ENCODE results near the gene ARAP1.
A peak's percentile ranks its signal among the peaks of the same experiment; 100 is the strongest.

ARAP1 gene

GRCh38 chr11:72648384-72649136 is 103.6 kb downstream of the ARAP1 start:
- Histone ChIP-seq H3K4me3 (ENCODE audit: low read length) (no peak overlapping the region), H3K27me3 (ENCODE audit: control insufficient read depth, insufficient read depth, low read length) (no peaks in the 10 kb centered on the region), H3K9me3 (ENCODE audit: control insufficient read depth, insufficient read depth, low read length) (no peaks in the 10 kb centered on the region), H3K36me3 (ENCODE audit: control insufficient read depth, insufficient read depth, low read length) (no peaks in the 10 kb centered on the region), H3K27ac (ENCODE audit: low read length) (no peak overlapping the region), H3K4me1 (ENCODE audit: control insufficient read depth, insufficient read depth, low read length) (no peaks in the 10 kb centered on the region)
- DNase-seq (ENCODE audit: low read depth, low spot score), result no peak
- WGBS (ENCODE audit: insufficient coverage, insufficient read length), result no CpG with 5 or more reads among the region's 7 CpGs

DNA sequence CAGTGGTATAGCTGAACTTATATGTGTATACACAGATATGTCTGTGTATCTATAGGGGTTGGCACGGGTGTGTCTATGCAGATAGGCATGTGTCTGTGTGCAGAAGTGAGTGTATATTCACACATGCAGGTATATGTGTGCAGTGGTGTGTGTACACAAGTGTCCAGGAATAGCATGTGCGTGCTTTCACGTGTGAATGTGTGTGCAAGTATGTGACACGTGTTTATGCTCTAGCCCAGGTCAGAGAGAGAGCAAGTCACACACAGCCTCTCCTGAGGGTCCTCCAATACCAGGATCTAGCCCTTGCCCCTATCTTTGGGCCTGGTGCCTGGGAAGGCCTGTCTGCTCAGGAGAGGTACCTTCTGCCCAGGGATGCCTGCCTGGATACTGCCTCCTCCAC is 104.3 kb downstream of the ARAP1 start:
- H3K36me3 ChIP-seq (ENCODE audit: control insufficient read depth, insufficient read depth, low read length), result no peaks in the 10 kb centered on the region
- H3K9me3 ChIP-seq (ENCODE audit: control insufficient read depth, insufficient read depth, low read length), result no peaks in the 10 kb centered on the region
- H3K27ac ChIP-seq (ENCODE audit: low read length), result no peak overlapping the region
- no peak for DNase-seq (ENCODE audit: low read depth, low spot score)
- no peak overlapping the region for H3K4me3 ChIP-seq (ENCODE audit: low read length)
- H3K4me1 ChIP-seq (ENCODE audit: control insufficient read depth, insufficient read depth, low read length), result no peaks in the 10 kb centered on the region
- H3K27me3 ChIP-seq (ENCODE audit: control insufficient read depth, insufficient read depth, low read length), result no peaks in the 10 kb centered on the region
- no CpG with 5 or more reads among the region's 4 CpGs for WGBS (ENCODE audit: insufficient coverage, insufficient read length)

DNA sequence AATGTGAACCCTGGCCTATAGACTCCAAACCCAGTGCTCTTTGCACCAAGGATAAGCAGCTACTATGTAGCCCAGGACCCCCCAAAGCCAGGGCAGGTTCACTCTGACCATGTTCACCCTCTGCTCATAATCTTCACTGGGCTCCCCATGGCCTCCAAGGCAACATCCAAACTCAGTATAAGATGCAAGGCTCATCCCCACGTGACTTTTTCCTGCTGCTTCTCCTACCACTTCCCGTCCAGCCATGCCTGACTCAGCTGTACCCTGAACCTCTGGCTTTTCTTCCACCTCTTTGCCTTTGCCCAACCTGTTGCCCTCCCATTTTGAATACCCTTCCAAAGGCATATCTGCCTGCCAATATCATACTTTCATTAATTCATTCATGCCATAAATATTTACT is 105.7 kb downstream of the ARAP1 start:
- Histone ChIP-seq H3K9me3 (ENCODE audit: control insufficient read depth, insufficient read depth, low read length) (no peaks in the 10 kb centered on the region), H3K4me3 (ENCODE audit: low read length) (no peak overlapping the region), H3K27me3 (ENCODE audit: control insufficient read depth, insufficient read depth, low read length) (peaks cover 6% of the 10 kb centered on the region), H3K27ac (ENCODE audit: low read length) (no peak overlapping the region), H3K36me3 (ENCODE audit: control insufficient read depth, insufficient read depth, low read length) (no peaks in the 10 kb centered on the region), H3K4me1 (ENCODE audit: control insufficient read depth, insufficient read depth, low read length) (0 out of 2 replicates have a peak, but pooled peaks cover 2% of the 10 kb centered on the region)
- WGBS (ENCODE audit: insufficient coverage, insufficient read length), result no CpG with 5 or more reads among the region's 2 CpGs
- no peak for DNase-seq (ENCODE audit: low read depth, low spot score)

DNA sequence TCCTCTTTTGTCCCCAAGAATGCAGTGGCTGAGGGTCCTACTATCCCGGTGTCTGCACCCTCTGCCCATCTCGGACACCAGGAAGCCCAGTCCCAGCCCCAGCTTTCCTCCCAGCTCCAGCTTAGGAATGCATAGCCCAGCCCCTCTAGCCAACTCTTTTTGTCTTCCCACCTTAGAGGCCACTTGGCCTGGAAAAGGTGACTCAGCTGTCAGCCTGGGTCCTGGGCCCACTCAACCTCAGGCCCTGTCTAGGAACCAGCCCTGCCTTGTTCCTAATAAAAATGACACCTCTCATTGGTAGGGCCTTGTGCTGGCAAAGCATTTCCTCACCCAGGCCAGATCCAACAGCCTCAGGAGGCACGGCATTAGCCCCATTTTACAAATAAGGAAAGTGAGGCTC is 106.2 kb downstream of the ARAP1 start:
- DNase-seq (ENCODE audit: low read depth, low spot score), result no peak
- Histone ChIP-seq H3K36me3 (ENCODE audit: control insufficient read depth, insufficient read depth, low read length) (no peaks in the 10 kb centered on the region), H3K4me1 (ENCODE audit: control insufficient read depth, insufficient read depth, low read length) (0 out of 2 replicates have a peak, but pooled peaks cover 2% of the 10 kb centered on the region), H3K27ac (ENCODE audit: low read length) (no peak overlapping the region), H3K9me3 (ENCODE audit: control insufficient read depth, insufficient read depth, low read length) (no peaks in the 10 kb centered on the region), H3K27me3 (ENCODE audit: control insufficient read depth, insufficient read depth, low read length) (peaks cover 10% of the 10 kb centered on the region), H3K4me3 (ENCODE audit: low read length) (no peak overlapping the region)
- WGBS (ENCODE audit: insufficient coverage, insufficient read length), result no CpG with 5 or more reads among the region's 3 CpGs

DNA sequence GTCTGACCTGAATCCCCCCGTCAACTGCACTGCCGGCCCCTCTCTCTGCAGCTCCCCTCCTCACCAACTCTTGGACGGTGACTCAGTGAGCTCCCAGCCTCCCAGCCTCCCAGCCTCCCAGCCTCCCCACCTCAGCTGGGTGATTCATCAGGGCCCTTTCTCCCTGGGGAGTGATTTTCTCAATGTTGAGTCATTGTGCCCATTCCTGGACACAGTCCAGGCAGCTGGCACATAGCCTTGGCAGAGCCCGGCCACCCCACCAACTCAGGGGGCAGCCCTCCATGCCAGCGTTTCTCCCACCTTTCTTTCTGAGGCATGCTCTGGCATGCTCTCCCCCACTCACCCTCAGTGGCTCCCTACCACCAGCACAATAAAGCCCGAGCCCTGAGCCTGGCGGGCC is 108.7 kb downstream of the ARAP1 start:
- 0 out of 2 replicates have a peak, but pooled peaks cover 2% of the 10 kb centered on the region for H3K4me1 ChIP-seq (ENCODE audit: control insufficient read depth, insufficient read depth, low read length)
- H3K27ac ChIP-seq (ENCODE audit: low read length), result no peak overlapping the region
- no peak for DNase-seq (ENCODE audit: low read depth, low spot score)
- H3K4me3 ChIP-seq (ENCODE audit: low read length), result no peak overlapping the region
- no peaks in the 10 kb centered on the region for H3K36me3 ChIP-seq (ENCODE audit: control insufficient read depth, insufficient read depth, low read length)
- no peaks in the 10 kb centered on the region for H3K9me3 ChIP-seq (ENCODE audit: control insufficient read depth, insufficient read depth, low read length)
- WGBS (ENCODE audit: insufficient coverage, insufficient read length), result no CpG with 5 or more reads among the region's 7 CpGs
- peaks cover 20% of the 10 kb centered on the region for H3K27me3 ChIP-seq (ENCODE audit: control insufficient read depth, insufficient read depth, low read length)

- Histone ChIP-seq H3K9me3 (ENCODE audit: control insufficient read depth, insufficient read depth, low read length) (no peaks in the 10 kb centered on the region), H3K4me3 (ENCODE audit: low read length) (peak overlapping the region; percentile 24; the same call in 1 of the 2 replicates), H3K4me1 (ENCODE audit: control insufficient read depth, insufficient read depth, low read length) (0 out of 2 replicates have a peak, but pooled peaks cover 2% of the 10 kb centered on the region), H3K36me3 (ENCODE audit: control insufficient read depth, insufficient read depth, low read length) (no peaks in the 10 kb centered on the region), H3K27ac (ENCODE audit: low read length) (no peak overlapping the region), H3K27me3 (ENCODE audit: control insufficient read depth, insufficient read depth, low read length) (peaks cover 20% of the 10 kb centered on the region)
- DNase-seq (ENCODE audit: low read depth, low spot score), result no peak
- WGBS (ENCODE audit: insufficient coverage, insufficient read length), result no CpG with 5 or more reads among the region's 59 CpGs
These were observed 109.2 kb downstream of the ARAP1 start for GRCh38 chr11:72642884-72643522.

DNA sequence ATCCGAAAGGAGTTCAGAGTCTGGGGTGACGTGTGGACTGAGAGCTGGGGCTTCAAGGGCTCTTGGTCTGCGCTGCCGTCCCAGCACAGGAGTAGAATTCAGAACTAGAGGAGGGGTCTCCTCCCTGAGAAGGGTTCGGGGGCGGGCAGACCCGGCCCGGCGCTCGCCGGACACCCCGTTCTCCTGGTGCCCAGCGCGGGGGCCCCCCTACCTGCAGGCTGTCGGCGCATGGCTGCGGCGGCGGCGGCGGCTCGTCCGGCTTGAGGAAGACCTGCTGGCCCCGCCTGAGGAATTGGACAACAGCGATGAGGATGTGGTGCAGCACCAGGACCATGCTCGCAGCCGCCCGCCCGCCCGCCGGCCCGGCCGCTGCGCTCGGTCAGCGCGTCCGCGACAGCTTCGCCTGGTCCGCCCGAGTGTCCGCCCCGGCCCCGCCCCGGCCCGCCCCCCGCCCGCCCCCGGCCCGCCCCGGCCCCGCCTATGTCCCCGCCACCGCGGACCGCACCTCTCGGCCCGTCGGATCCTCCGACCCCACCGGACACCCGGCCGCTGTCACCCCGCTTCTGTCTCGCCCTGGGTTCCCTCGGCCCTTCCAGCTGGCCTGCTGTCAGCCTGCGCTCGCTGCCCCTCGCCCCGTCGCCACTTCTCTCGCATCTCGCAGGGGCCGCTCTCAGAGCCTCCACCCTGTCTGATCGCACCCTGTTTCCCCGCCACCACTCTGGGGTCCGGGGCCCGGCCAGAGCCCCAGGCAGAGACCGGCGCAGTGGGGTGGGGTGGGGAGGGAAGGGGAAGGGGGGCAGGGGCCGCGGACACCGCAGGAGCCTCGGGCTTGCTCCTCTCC is 109.9 kb downstream of the ARAP1 start:
- H3K4me3 ChIP-seq (ENCODE audit: low read length), result peak overlapping the region; percentile 33; the same call in 1 of the 2 replicates
- no peak overlapping the region for H3K27ac ChIP-seq (ENCODE audit: low read length)
- WGBS (ENCODE audit: insufficient coverage, insufficient read length), result no CpG with 5 or more reads among the region's 85 CpGs
- H3K9me3 ChIP-seq (ENCODE audit: control insufficient read depth, insufficient read depth, low read length), result no peaks in the 10 kb centered on the region
- H3K36me3 ChIP-seq (ENCODE audit: control insufficient read depth, insufficient read depth, low read length), result no peaks in the 10 kb centered on the region
- DNase-seq (ENCODE audit: low read depth, low spot score), result no peak
- peaks cover 20% of the 10 kb centered on the region for H3K27me3 ChIP-seq (ENCODE audit: control insufficient read depth, insufficient read depth, low read length)
- peaks cover 7% of the 10 kb centered on the region; the same call in 1 of the 2 replicates for H3K4me1 ChIP-seq (ENCODE audit: control insufficient read depth, insufficient read depth, low read length)

DNA sequence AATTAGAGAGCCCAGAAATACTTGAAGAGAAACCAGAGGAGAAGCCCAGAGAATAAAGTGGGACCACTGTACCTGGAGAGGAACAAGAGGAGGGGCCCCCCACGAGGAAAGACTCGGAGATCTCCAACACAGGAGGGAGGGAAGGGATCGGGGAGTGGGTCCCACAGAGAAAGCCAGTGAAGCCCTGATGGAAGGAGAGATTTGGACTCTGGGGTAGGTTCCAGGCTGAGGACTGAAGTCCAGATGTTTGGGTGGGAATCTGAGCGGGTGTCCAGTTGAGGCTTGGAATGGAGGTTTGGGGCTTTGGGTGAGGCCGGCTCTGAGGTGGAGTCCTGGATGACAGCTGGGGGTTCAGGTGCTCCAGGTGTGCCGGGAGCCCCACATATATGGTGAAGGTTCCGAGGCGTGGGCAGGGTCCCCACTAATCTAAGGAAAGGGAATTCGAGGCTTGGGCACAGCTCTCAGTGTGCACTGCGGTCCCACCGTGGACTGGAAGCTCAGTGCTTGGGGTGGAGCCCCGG is 110.6 kb downstream of the ARAP1 start:
- H3K36me3 ChIP-seq (ENCODE audit: control insufficient read depth, insufficient read depth, low read length), result no peaks in the 10 kb centered on the region
- H3K27ac ChIP-seq (ENCODE audit: low read length), result no peak overlapping the region
- peak overlapping the region; percentile 9; the same call in 1 of the 2 replicates for H3K4me3 ChIP-seq (ENCODE audit: low read length)
- H3K9me3 ChIP-seq (ENCODE audit: control insufficient read depth, insufficient read depth, low read length), result no peaks in the 10 kb centered on the region
- peaks cover 20% of the 10 kb centered on the region for H3K27me3 ChIP-seq (ENCODE audit: control insufficient read depth, insufficient read depth, low read length)
- peaks cover 8% of the 10 kb centered on the region; the same call in 1 of the 2 replicates for H3K4me1 ChIP-seq (ENCODE audit: control insufficient read depth, insufficient read depth, low read length)
- WGBS (ENCODE audit: insufficient coverage, insufficient read length), result no CpG with 5 or more reads among the region's 12 CpGs
- DNase-seq (ENCODE audit: low read depth, low spot score), result no peak

DNA sequence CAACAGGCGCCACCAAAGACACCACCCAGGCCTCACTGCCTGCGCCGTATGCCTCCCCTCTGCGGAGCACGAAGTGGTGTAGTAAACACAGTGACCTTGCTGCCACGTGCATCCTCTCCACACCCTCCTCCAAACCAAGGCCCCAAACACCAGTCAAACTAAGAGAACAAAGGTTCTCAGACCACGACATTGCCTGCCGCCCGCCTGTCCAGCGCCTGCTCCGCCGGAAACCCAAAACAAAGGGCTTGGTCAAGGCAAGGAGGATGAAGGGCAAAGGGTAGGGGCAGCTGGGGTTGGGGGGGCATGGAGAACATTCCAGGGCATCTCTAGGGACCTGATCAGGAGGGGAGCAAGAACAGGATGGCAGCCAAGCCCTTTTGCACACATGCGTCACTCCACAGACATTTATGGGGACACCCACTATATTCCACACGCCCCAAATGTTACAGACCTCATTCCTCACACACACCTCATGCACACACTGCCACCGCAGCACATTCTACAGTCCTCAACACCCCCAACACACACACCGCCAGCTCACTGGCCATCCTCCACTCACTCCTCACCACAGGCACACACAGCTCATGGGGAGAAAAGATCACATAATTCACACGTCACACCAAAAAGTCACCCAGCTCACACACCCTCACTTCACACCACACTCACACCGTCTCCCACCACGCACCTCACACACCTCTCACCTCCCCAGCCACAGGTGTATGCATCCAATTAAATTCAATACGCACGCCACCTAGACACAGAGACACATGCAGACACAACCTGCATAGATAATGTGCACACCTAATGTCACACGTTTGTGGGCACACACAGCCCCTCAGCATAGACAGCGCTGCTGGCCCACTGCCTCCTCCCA is 112.5 kb downstream of the ARAP1 start:
- WGBS (ENCODE audit: insufficient coverage, insufficient read length), result 100% methylated on average over 3 of the region's 23 CpGs

More for the DNA sequence above, 112.5 kb downstream of the ARAP1 start:
- Histone ChIP-seq H3K9me3 (ENCODE audit: control insufficient read depth, insufficient read depth, low read length) (no peaks in the 10 kb centered on the region), H3K4me3 (ENCODE audit: low read length) (no peak overlapping the region), H3K27me3 (ENCODE audit: control insufficient read depth, insufficient read depth, low read length) (peaks cover 20% of the 10 kb centered on the region), H3K27ac (ENCODE audit: low read length) (no peak overlapping the region), H3K36me3 (ENCODE audit: control insufficient read depth, insufficient read depth, low read length) (no peaks in the 10 kb centered on the region), H3K4me1 (ENCODE audit: control insufficient read depth, insufficient read depth, low read length) (peaks cover 11% of the 10 kb centered on the region)
- no peak for DNase-seq (ENCODE audit: low read depth, low spot score)
